ENCODE measurements around the gene NSUN6.

The NSUN6 gene

GRCh38 chr10:18498998-18499397 lies 152.4 kb downstream of the NSUN6 start:
- no peak for DNase-seq (ENCODE audit: low spot score)

GRCh38 chr10:18497806-18498369 lies 153.5 kb downstream of the NSUN6 start:
- no peak for DNase-seq (ENCODE audit: low spot score)

Data from RKO (cell line).